CD4-positive, alpha-beta T cell treated with Interleukin-17A for 1 hour (primary cell): ENCODE results near the gene PGAM1.
"Not testable (repeated sequence)": the region's sequence is repeated elsewhere in the genome, so short reads cannot be mapped to it uniquely, and the experiment has no call there.

ENCODE experiments used
- DNase-seq: peaks from one replicate; pipeline ENCODE4 v3.0.0-alpha.2; 2020

PGAM1 gene

DNA sequence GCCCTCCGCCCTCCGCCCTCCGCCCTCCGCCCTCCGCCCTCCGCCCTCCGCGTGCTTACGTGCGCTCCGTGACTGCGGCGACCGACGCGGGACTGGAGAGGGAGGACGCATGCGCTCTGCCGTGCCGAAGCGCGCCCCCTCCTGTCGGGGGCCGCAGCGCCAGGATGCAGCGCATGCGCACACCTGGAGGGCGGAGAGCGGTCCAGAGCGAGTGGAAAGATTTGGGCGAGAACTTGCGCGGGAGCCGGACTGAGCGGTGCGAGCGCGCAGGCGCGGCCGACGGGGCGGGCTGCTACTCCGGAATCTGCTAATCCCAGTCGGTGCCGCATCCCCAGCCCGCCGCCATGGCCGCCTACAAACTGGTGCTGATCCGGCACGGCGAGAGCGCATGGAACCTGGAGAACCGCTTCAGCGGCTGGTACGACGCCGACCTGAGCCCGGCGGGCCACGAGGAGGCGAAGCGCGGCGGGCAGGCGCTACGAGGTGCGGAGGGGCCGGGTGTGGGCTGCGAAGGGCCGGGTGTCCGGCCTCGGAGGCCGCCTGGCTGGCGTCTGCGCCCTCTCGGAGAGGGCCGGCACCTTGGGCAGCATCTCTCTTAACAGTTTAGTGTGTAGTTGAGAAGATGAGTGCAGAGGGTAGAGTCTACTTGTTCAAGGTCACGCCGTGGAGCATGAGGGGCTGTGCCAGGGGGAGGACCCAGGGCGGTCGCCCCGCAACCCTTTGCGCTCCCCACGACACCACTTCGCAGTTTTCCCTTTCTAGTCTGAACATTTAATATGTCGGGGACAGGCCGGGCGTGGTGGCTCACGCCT lies at the start of gene PGAM1:
Gene PGAM1, plus strand, starts transcription at position 228 of the 812 bp plus-strand sequence. Its CDS starts 117 bp downstream, at position 345.
- peak; percentile 97 for DNase-seq

GRCh38 chr10:97376413-97376812 lies 49.6 kb upstream of the PGAM1 start:
- no peak for DNase-seq

DNA sequence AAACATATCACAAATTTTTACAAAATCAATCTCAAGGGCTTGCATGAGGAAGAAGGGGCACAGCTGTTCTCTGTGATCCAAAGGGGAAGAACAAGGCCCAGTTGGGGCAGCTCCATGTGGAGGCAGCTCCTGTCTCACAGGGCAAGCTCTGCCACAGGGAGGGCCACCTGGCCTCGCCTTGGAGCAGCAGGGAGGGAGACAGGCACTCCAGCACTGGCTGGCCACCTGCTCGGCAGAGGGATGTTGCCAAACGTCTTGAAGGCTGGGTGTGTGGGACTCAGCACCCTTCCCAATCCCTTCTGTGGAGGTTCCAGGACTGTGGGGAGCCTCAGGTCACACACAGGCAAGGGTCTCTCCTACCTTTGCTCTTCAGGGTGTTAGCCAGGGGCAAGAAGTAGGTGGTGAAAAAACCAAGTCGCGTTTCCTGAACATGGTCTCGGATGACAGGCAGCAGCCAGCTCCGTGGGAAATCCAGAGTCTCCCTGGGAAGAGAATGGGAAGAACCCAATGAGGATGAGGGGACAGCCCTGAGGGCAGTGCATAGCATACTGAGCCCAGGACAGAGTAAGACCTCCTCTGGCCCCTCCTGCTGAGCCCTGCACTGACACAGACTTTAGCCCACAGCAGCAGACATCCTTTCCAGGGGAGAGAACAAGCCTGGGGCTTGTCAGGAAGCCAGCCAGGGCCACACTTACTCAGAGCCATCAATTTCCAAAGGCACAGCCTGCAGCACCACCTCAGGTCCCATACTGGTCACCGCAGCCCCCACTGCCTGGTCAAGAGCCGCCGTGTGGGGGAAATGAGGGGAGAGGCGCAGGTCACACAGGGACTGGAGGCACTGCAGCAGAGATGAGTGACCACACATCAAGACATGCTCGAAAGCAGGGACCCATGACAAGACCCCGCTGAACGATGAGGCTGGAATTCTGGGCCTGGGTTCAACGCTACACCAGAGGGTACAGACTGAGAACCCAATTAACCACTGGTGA lies 46.8 kb upstream of the PGAM1 start:
- DNase-seq, result no peak

- no peak for DNase-seq
These were observed 45.5 kb upstream of the PGAM1 start for GRCh38 chr10:97380516-97380915.

DNA sequence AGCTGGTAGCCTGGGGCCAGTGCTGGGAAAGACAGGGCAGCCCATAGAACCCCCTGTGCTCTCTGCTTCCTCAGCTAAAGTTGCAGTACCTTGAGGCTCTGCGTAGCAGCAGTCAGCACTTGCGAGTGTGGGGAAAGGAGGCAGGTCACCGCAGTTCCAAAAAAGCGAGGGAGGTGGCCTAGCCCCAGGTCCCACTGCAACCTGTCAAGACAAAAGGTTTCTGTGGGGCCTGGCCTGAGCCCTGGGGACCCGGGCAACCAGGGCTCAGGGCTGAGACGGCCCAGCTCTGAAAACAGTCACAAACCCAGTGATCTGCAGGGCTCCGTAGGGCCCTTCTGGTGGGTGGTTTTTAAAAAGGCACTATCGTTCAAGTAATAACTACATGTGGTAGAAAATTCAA lies 44.4 kb upstream of the PGAM1 start:
- DNase-seq, result no peak

- DNase-seq, result no peak
These were observed 42.8 kb upstream of the PGAM1 start for GRCh38 chr10:97383159-97383558.

- no peak for DNase-seq
These were observed 41.8 kb upstream of the PGAM1 start for GRCh38 chr10:97384156-97384555.

DNA sequence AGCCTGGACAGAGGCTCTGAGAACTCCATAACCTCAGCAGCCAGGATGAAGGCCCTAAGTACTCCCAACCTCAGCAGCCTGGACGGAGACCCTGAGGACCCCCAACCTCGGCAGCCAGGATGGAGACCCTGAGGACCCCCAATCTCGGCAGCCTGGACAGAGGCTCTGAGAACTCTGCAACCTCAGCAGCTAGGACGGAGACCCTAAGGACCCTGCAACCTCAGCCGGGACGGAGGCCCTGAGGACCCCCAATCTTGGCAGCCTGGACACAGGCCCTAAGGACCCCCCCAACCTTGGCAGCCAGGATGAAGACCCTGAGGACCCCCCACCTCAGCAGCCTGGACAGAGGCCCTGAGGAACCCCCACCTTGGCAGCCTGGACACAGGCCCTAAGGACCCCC lies 41.4 kb upstream of the PGAM1 start:
- no peak for DNase-seq

DNA sequence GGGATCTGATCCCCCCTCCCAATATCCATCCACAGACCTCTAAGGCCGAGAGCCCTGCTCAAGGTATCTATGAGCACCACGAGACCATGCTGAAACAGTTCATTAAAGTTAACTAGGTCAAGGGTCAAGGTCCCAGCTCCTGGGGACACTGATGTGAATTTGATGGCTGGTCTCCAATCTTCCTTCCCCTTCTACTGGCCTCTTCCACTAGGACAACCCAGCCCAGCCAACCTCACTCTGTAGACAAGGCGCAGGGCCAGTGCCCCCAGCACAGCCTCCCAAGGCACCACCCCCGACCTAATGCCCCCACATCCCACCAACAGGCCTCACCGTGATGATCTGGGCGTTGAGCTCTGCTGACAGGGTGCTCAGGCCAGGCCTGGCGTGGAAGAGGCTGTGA lies 40.4 kb upstream of the PGAM1 start:
- DNase-seq, result peak; percentile 3

GRCh38 chr10:97388152-97388551 lies 37.8 kb upstream of the PGAM1 start:
- DNase-seq, result no peak

- DNase-seq, result no peak
These were observed 35.9 kb upstream of the PGAM1 start for GRCh38 chr10:97390091-97390490.

DNA sequence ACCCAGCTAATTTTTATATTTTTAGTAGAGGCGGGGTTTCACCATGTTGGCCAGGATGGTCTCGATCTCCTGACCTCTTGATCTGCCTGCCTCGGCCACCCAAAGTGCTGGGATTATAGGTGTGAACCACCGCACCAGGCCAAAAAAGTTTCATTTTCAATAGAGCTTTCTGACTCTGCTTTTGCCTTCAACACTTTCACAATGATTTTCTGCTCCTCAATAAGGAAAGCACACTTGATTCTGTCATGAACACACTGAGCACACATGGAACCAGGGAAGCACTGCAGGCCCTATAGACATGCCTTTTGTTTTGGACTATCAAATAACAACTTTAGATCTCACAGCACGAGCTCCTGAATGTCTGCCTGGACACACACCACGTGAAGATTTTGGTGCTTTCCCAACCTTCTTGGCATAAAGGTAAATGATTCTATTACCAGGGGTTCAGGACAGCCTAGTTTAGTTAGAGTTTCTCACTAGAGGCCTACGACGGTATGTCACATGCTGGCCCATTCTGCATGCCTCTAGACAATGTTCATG lies 32.9 kb upstream of the PGAM1 start:
- no peak for DNase-seq

DNA sequence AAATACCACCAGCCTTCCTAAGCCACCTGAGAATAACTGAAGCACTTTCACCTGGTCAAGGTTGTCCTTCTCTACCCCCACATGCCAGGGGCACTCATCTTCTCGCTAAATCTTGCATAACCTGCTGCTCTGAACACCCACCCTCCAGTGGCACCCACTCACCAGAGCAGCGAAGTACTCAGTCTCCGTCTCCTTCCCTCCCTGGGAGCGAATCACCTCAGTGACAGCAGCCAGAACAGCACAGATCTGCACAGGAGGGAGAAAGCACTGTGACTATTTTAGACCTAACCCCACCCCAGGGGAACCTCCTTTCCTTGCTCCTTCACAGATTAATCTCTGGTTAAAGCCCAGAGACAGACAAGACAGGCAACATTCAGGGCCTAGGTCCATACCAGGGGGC lies 29.9 kb upstream of the PGAM1 start:
- DNase-seq, result no peak

DNA sequence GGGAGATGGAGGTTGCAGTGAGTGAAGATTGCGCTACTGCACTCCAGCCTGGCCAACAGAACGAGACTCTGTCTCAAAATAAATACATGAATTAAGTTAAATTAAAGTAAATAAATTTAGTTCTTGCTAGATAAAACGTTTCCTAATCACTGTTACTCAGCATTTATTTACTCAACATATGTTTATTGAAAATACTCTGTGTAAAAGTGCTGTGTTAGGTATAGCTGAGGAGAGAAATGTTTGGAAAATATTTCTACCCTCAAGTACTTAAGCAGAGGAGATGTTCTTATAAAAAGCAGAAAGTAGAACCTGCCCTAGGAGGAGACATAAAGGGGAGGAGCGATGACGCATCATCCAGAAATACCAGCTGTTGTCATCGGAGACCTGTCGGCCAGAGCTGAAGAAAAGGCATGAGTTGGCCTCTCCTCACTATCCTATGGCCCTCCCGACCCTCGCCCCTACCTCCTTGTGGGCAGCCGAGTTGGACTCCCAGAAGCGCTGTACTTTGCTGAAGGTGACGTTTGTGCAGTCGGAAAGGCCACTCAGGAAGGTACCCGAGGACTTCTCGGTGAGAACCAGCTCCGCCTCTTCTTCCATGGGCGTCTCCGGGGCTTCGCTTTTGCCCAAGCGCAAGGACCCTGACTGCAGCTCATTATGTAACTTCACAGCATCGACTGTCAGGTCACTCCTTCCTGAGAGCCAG lies 26.0 kb upstream of the PGAM1 start:
- DNase-seq, result peak; percentile 55

- DNase-seq, result peak; percentile 97
These were observed 25.1 kb upstream of the PGAM1 start, which contains the start of gene RRP12 for GRCh38 chr10:97400665-97401454. Gene RRP12, minus strand, starts transcription at chr10:97401340. Its CDS starts 109 bp downstream, at chr10:97401231.

DNA sequence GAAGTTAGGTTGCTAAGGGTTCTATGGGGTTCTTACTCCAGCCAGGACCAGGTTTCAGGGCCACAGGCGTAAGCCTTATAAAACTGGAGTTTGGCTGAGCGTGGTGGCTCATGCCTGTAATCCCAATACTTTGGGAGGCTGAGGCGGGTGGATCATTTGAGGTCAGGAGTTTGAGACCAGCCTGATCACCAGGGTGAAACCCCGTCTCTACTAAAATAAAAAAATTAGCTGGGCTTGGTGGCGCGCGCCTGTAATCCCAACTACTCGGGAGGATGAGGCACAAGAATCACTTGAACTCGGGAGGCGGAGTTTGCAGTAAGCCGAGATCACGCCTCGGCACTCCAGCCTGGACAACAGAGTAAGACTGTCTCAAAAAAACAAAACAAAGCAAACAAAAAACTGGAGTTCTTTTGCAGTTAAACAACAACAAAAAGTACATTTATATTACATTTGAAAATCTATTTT lies 24.5 kb upstream of the PGAM1 start:
- no peak for DNase-seq

DNA sequence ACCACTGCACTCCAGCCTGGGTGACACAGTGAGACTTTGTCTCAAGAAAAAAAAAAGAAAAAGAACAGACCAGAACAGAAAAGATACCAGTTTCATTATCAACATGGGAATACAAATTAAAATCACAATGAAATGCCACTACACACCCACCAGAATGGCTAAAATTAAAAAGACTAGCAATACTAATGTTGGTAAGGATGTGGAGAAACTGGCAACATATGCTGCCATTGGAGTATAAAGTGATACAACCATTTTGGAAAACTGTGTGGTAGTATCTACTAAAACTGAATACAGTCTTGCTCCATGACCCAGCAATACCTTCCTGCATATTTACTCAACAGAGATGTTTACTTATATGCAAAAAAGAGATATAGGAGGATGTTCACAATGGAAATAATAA lies 21.9 kb upstream of the PGAM1 start:
- no peak for DNase-seq

DNA sequence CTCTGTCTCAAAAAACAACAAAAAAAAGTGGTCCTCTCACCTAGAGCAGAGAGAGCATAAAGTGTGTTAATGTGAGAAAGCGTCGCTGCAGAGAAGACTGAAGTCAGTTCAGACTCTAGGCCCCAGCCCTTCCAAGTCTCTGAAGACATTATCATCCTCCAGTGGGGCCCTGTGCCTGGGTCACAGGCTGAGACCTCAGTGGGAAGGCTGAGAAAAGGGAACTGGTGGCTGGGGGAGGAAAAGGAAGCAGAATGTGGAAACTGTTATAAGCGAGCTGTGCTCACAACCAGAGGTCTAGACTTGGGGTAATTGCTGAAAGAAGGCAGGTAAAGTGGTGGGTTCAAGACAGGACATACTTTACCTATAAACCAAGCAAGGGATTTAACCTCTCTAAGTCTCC lies 19.9 kb upstream of the PGAM1 start:
- no peak for DNase-seq

DNA sequence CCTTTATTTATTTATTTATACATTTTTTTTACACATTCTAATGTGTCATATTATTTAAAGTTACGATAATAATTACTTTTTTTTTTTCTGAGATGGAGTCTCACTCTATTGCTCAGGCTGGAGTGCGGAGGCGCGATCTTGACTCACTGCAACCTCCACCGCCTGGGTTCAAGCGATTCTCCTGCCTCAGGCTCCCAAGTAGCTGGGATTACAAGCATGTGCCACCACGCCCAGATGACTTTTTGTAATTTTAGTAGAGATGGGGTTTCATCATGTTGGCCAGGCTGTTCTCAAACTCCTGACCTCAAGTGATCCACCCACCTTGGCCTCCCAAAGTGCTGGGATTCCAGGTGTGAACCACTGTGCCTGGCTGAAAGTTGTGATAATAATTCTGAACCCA lies 19.5 kb upstream of the PGAM1 start:
- not testable (repeated sequence) for DNase-seq

DNA sequence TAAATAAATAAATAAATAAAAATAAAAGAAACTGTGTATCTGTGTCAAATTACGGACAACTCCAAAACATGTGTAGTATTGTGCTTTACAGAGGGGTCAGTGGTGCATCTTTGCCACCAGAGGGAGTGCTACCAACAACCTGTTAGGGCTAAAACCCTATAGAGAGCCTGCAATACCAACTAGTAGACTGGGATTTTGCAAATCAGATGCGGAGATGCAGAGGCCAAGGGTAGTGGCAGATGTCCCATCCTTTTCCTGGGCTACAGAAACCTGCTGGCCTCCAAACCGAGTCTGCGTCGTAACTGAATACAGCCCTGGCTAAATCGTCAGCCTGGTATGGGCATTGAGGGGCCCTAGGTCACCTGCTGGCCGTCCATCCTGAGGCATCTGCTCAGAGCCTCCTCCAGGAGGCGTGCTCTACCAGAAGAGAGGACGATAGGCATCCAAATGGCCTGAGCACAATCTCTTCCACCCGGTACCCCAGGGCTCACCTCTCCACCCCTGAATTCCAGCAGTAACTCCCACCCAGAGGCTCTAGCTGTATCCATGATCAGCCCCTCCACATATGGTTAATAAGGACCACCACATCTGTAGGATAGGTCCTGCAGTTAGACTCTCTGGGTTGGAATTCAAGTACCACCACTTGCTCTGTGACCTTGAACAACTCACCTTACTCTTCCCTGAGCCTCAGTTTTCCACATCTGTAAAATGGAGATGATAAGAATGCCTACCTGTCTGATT lies 18.6 kb upstream of the PGAM1 start:
- peak; percentile 87 for DNase-seq

- DNase-seq, result no peak
These were observed 18.1 kb upstream of the PGAM1 start for GRCh38 chr10:97407952-97408248.
